GM21526 (cell line): ENCODE data around the gene FOXS1.
"Not testable (repeated sequence)": the region's sequence is repeated elsewhere in the genome, so short reads cannot be mapped to it uniquely, and the experiment has no call there.

Experiments used
- ATAC-seq: cut with Tn5 transposase; IDR thresholded peaks from one replicate; pipeline ENCODE4 v1.9.1; 2021; ENCODE audit warnings: moderate library complexity; ENCODE audit not compliant: unreplicated experiment, low FRiP score

The FOXS1 gene

DNA sequence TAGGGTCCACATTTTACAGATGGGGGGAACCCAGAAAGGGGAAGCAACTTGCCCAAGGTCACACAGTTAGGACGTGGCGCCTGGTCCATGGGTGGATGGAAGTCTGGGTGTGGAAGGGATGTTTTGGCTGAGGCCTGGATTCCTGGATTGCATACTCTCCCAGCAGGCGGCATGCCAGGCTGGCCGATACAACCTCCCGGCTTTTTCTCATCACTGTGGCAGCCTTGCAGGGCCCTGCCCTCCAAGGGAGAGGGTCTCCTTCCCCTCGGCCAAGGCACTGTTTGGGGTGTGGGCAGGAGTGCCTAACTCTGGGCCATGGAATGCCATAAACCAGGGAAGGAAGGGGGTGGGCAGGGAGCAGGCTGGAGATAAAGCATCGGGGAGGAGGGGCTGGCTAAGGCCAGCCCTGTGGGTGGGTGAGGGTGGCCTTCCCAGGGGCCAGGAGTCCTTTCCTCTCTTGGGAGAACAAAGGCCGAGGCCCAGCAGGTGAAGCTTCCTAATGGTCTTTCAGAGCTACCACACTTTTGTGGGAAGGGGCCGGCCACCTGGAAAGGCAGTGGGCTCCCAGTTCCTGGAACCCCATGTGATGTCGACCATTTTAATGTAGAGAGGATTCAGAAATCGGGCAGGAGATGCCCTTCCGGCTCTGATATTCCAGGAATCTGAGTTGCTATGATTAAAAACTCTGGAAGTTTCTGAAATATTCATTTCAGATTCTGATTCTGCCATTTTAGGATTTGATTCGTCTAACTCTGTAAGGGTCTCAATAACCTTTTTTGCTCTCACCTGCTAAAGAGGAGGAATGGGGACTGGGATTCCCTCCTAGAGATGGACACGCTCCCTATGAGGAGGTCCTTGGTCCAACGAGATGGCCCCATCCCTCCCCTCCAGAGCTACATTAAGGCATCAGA is 4.2 kb downstream of the FOXS1 start:
- ATAC-seq: no peak

DNA sequence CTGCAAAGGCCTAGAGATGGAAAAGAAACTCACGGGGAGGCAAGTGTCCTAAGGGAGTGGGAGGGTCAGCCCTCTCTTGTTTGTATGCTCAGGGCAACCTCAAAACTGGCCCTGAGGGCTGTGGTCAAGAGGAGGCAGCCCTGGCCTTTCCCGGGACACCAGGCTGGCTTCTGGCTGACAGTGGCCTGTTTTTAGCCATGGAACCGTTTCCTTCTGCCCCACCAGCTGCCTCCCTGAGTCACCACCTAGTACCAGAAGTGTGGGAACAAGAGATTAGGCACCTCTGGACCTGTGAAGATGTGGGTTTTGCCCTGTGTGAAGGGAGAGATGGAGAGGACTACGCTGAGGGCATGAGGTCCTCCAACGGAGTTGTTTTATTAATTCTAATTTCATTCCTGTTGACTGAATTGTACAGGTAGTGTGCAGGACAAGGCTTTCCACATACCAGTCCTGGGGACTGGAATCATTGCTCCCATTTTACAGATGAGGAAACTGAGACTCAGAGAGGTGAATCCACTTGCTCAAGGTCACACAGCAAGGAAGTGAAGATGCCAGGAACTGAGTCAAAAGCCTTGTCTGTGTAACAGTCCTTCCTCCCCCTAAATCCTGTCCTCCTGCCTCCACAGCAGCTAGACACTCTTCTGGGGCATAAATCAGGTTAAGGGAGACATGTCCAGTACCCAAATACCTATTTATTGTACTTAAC is 5.5 kb downstream of the FOXS1 start:
- ATAC-seq: no peak

DNA sequence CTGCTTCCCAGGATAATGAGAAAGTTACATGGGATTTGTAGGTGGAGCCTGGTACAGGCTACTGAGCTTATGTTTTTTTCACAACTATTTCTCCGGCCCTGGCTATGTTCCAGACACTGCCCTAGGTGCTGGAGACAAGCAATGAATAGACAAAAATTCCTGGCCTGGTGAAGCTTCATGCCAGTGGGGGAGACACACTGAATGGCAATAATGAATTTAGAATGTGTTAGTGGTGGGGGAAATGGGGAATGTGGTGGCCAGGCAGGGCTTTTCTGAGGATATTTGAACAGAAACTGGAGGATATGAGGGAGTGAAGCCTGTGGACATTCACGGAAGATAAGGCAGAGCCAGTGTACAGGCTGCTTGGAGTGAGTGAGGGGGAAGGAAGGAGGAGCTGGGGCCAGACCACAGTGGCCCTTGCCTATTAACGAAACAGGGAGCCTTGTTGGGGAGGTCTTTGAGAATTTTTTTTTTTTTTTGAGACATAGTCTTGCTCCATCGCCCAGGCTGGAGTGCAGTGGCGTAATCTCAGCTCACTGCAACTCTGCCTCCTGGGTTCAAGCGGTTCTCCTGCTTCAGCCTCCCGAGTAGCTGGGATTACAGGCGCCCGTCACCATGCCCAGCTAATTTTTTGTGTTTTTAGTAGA is 6.6 kb downstream of the FOXS1 start:
- ATAC-seq: no peak

DNA sequence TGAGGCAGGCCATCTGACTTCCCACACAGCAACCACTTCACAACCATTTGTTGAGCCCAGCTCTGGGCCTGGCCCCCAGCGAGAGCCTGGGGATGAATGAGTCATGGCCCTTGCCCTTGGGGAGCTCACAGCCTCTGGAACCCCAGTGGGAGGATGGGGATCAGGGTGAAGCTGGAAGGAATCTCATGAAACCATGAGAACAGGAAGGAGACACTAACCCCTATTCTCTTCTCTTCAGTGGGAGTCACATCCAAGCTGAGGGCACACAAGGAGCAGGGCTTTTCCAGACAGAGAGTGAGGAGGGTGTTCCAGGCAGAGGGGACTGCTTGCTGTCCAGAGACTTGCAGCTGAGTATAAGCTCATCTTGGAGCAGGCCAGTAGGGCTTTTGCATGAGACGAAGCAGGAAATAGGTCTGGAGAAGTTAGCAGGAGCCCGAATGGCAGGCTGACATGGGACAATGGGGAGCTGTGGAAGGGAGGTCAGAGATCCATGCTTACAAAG is 7.5 kb downstream of the FOXS1 start:
- no peak for ATAC-seq

DNA sequence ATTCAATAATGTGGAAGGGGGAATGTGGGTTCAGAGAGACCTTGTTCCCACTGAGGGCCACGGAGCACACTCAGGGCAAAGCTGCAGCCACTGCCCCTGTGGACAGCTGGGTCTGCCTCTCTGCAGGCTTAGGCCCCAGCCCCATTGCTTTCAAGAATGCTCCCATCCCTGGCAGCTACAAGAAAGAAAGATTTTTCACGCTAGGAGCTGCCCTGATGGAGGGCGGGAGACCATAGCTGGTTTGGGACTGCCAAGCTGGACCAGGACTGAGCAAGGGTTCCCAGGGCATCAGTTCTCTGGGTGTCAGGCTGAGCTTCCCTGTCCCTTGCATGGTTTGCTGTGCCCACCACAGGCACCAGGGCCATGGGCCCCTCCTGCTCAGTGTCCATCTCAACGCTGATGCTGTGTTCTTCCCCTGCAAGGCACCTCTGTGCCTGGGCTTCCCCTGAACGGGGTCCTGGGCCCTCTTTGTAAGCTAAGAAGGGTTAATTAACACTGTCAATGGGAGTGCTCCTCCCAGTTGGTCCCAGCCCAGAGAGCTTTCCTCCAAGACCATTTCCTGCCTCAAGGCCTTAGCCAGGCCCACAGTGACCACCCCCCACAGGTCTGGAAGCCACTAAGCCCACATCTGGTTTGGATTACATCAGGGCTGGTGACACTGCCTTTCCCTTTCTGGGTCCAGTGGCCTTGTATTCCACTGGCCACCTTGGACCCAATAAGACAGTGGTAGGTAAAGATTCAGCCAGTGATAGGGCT is 8.4 kb downstream of the FOXS1 start:
- ATAC-seq: no peak

DNA sequence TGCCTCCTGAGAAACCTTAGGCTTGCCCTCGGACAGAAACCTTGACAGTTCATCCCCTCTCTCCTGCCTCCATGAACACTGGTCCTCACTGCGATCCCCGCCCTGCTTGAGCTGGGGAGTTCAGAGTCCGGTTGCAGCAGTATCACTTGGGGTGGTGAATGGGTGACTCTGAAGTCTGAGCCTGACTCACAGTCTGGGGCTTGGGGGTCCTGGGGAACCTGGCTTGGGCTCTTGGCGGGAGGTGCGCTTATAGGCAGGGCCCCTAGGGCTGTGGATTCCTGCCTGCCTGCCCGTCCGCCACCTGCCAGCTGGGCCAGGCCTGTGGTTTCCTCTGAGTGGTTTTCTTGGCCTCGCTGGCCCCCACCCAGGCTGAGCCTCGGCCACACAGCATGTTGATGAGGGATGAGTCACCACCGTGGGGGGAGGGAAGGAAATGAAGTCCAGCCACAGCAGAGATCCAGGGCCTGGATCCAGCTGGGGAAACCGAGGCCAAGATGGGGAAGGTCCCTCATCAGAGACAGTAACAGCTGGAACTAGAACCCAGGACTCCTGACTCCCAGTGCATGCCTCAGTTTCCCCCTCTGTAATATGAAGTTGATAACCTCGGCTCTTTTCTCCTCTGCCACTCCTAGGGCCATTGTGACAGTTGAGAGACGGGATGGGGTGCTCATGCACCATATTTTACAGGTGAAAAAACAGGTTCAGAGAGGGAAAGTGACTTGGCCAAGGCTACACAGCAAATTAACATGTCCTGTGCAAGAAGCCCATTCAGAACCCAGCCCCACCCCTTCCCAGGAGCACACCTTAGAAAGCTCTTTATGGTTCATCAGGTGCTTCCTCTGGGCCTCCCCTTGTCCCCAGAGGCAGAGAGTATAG is 9.2 kb downstream of the FOXS1 start:
- ATAC-seq: no peak

DNA sequence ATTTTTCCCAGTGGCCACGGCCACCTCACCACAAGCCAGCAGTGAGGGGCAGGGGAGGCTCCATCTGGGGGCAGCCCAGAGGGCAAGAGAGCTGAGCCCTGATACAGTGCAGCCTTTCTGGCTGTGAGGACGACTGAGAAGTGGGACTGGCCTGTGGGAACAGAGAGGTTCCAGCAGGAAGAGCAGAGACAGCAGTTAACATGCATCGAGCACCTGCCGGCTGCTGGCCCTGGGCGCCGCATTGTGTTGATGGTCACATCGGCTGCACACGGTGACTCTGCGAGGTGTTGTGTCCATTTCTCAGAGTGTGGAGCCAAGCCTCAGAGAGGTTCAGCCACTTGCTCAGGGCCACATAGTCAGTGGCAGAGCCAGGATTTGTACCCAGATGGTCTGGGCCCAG is 9.8 kb downstream of the FOXS1 start:
- no peak for ATAC-seq

DNA sequence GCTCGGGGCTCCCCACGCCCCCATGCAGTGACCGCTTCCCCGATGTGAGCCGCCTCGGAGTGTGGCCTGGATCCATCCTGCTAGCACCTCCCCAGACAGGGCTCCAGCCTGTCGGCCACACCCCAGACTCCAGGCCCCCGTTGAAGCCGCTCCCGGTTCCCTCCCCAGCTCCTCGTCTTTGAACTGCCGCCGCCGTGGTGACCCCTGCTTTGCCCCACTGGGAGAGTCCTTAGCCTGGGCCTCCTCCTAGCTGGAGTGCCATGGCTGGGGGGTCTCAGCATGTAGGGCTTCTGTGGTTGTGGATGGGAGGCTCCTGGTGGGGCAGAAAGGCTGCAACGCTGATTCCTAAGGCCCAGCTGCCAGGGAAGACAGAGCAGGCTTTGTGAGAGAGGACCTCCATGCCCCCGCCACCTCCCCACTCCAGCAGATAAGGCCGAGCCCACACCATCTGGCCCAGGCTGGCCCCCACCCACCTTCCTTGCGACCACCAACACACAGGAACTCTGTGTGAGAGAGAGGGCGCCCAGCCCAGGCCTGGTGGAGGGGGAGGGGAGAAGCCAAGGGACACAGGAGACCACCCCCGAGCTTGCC is 11.4 kb downstream of the FOXS1 start:
- no peak for ATAC-seq

DNA sequence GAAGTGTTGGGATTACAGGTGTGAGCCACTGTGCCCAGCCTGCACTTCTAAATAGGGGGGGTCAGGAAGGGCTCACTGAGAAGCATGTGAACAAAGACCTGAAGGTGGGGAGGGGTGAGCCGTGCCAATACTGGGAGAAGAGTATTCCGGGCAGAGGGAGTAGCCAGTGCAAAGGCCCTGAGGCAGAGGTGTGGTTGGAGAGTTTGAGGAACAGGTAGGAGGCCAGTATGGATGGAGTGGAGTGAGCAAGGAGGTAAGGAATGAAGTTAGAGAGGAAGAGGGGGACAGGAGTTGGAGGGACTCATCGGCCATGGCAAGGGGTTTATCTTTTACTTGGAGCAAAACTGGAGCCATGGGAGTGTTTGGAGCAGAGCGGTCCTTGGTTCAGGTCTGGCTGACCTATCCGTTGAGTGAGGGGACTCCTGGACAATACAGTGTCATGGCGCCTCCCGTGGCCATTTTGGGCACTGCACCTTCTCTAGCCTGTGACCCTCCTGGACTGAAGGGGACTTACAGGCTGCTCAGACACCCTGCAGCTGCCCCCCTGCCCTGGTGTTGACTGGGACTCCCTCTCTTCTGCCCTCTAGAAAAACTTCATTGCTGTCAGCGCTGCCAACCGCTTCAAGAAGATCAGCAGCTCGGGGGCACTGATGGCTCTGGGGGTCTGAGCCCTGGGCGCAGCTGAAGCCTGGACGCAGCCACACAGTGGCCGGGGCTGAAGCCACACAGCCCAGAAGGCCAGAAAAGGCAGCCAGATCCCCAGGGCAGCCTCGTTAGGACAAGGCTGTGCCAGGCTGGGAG is 12.1 kb downstream of the FOXS1 start:
- no peak for ATAC-seq

DNA sequence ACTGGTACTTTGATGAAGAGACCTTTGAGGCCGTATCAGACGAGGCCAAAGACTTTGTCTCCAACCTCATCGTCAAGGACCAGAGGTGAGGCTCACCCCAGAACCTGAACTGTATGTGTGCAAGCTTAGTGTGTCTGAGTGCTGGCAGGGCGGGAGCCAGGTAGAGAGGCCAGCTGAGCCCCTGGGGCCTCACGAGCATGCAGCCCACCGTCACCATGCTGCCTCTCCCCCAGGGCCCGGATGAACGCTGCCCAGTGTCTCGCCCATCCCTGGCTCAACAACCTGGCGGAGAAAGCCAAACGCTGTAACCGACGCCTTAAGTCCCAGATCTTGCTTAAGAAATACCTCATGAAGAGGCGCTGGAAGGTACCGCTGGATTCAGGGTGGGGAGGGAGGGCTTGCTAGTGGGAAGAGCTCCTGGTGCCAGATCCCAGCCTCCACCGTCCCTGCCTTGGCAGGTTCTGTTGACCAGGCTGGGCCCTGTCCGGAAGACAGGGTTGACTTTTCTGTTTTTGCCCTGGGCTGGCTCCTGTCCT is 13.6 kb downstream of the FOXS1 start:
- no peak for ATAC-seq

DNA sequence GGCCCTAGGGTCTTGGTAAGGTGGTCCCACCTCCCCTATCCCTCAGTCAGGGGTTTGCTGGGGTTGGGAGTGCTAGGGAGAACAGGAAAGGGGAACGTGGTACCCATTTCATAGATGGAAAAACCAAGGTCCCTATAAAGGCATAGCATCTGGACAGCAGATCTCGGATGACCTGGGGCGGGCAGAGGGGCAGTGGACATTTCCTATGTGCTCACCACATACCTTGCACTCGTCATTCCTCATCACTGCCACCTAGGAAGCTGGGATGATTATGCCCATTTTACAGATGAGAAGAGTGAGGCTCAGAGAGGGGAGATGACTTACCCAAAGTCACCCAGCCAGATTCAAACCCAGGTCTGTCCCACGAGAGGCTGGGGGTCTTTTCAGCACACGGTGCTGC is 14.2 kb downstream of the FOXS1 start:
- no peak for ATAC-seq

DNA sequence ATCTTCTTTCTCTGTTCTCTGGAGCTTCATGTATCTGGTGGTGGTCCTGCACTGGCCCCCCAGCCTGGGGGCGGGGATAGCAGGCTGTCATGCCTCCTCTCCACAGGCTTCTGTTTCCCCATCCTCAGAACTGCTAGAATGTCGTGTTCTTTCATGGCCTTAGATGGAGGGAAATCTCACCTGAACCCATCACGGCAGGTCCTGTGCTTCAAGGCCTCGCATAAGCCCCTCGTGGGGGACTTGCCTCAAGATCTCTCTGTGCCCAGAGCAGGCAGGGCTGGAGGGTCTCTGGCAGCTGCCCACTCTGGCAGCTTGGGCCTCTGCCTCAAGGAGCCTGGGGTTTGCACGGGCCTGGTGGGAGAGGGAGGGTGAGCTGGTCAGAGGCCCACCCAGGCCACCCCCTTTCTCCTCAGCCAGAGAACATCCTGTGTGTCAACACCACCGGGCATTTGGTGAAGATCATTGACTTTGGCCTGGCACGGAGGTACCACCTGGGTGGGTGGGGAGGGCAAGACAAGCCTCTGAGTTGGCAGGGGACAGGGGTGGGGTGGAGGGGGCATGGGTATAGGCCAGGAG is 14.9 kb downstream of the FOXS1 start:
- no peak for ATAC-seq

DNA sequence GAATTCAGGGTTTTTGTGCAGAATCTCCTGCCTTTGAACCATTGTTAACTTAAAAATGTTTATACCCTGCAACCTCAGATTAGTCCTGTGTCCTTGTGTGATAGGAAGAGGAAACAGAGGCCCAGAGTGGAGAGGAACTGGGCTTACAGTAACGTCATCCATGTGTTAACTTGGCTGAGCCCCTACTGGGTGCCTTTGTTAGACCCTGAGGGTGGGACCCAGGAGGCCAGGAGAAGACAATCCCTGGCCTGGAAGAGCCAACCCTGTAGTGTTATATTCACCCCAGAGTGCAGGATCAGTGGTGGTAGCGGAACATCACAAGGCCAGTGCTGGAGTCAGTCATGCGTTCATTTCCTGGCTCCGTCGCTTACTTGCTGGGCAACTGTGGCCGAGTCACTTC is 15.7 kb downstream of the FOXS1 start:
- ATAC-seq: no peak

DNA sequence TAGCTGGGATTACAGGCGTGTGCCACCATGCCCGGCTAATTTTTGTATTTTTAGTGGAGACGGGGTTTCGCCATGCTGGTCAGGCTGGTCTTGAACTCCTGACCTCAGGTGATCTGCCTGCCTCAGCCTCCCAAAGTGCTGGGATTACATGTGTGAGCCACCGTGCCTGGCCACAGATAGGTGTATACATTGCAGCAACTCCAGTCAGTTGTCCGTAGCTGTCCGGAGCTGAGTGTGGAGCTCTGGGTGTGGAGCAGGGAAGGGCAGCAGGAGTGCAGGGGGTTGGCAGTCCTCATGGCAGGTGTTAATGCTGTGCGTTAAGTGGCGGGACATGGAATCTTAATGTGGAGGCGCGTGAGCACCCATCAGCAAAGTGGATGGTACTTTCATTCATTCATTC is 17.4 kb downstream of the FOXS1 start:
- ATAC-seq: not testable (repeated sequence)

DNA sequence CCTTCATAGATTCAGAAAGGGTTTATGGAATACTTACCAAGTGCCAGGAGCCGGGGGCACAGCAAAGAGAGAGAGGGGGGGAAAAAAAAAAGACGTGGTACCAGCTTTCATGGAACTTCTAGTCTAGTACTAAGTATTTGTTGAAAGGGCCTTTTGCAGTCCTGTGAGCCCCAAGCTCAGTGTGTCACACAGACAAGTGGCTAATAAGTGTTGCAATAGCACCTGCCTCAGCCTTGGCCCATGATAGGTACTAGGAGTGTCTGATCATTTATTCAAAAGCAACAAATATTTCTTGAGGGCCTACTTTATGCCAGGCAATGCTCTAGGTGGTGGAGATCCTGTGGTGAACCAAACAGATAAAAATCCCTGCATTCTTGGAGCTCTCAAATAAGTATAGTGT is 18.3 kb downstream of the FOXS1 start:
- no peak for ATAC-seq

DNA sequence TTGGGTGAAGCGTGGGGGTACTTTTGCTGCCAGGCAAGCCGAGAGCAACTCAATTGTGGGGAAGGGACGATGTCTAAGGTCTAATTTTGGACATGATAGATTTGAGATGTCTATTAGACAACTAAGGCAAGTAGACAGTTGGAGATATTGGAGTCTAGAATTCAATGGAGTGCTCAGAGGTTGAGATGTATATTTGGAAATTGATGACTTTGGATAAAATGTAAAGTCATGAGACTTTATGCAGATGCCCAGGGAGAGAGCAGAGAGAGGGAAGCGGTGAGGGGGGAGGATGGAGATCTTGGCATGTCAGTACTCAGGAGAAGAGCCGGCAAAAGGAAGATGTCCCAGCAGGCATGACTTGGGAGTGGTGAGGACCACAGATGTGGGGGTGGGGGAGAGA is 19.3 kb downstream of the FOXS1 start:
- ATAC-seq: no peak

DNA sequence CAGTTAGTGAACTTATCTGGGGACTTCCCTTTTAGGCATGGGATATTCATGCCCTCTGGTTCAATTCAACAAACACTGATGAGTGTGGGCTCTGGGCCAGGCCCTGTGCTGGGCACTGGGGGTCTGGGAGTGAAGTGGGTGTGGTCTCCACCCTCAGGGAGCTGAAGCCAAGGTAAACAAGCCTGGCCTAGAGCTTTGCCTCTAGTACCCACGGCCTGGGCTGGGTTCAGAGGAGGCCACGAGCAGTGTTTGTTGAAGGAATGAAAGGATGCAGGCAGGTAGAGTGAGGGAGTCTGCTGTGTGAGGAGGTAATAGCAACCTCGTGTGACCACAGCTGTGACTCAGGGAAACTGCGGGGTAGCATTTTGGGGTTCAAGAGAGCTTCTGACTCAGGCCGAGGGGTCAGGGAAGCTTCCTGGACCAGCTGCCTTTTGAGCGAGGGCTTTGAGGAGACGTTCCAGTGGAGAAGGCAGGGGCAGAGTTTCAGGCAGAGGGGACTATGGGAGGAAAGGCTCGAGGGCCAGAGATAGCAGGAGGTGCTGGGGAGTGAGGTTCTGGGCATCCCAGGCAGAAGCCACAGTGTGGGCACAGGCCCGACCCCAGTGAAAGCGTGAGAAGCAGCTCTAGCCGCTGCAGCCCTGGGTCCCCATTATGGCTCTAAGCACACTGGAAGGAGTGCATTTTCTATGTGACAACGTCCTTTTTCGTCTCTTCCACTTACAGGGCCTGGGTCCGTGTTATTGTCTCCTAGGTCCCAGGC is 20.7 kb downstream of the FOXS1 start:
- ATAC-seq: no peak
